ENCODE data around the gene COPS2.

The COPS2 gene

GRCh38 chr15:49137861-49138260 lies 17.5 kb downstream of the COPS2 start:
- no peak for ATAC-seq
- Mint-ChIP-seq H3K36me3 (peaks cover 47% of the 10 kb centered on the region), H3K9me3 (no peaks in the 10 kb centered on the region), H3K4me3 (no peak overlapping the region), H3K27me3 (no peaks in the 10 kb centered on the region), H3K4me1 (no peaks in the 10 kb centered on the region), H3K27ac (no peak overlapping the region)

GRCh38 chr15:49135911-49136310 lies 19.5 kb downstream of the COPS2 start:
- Mint-ChIP-seq H3K27me3 (no peaks in the 10 kb centered on the region), H3K9me3 (no peaks in the 10 kb centered on the region), H3K4me3 (no peak overlapping the region), H3K4me1 (no peaks in the 10 kb centered on the region), H3K27ac (no peak overlapping the region), H3K36me3 (peaks cover 37% of the 10 kb centered on the region)
- ATAC-seq, result no peak

GRCh38 chr15:49135342-49135857 lies 20.0 kb downstream of the COPS2 start:
- H3K9me3 Mint-ChIP-seq, result no peaks in the 10 kb centered on the region
- no peak for ATAC-seq
- H3K27ac Mint-ChIP-seq, result no peak overlapping the region
- no peak overlapping the region for H3K4me3 Mint-ChIP-seq
- H3K27me3 Mint-ChIP-seq, result no peaks in the 10 kb centered on the region
- no peaks in the 10 kb centered on the region for H3K4me1 Mint-ChIP-seq
- peaks cover 33% of the 10 kb centered on the region for H3K36me3 Mint-ChIP-seq

GRCh38 chr15:49134683-49135341 lies 20.6 kb downstream of the COPS2 start:
- H3K36me3 Mint-ChIP-seq, result peaks cover 37% of the 10 kb centered on the region
- no peak overlapping the region for H3K4me3 Mint-ChIP-seq
- H3K9me3 Mint-ChIP-seq, result no peaks in the 10 kb centered on the region
- H3K27ac Mint-ChIP-seq, result no peak overlapping the region
- no peaks in the 10 kb centered on the region for H3K27me3 Mint-ChIP-seq
- H3K4me1 Mint-ChIP-seq, result no peaks in the 10 kb centered on the region
- ATAC-seq, result no peak

GRCh38 chr15:49131403-49131802 lies 24.0 kb downstream of the COPS2 start:
- no peaks in the 10 kb centered on the region for H3K9me3 Mint-ChIP-seq
- no peaks in the 10 kb centered on the region for H3K27me3 Mint-ChIP-seq
- H3K27ac Mint-ChIP-seq, result no peak overlapping the region

GRCh38 chr15:49124371-49124770 lies 31.0 kb downstream of the COPS2 start:
- H3K9me3 Mint-ChIP-seq, result no peaks in the 10 kb centered on the region
- no peaks in the 10 kb centered on the region for H3K4me1 Mint-ChIP-seq
- H3K27ac Mint-ChIP-seq, result no peak overlapping the region
- H3K27me3 Mint-ChIP-seq, result no peaks in the 10 kb centered on the region
- no peak overlapping the region for H3K4me3 Mint-ChIP-seq
- ATAC-seq, result no peak
- peaks cover 24% of the 10 kb centered on the region for H3K36me3 Mint-ChIP-seq

More at GRCh38 chr15:49131403-49131802, 24.0 kb downstream of the COPS2 start:
- ATAC-seq, result no peak
- H3K4me1 Mint-ChIP-seq, result no peaks in the 10 kb centered on the region
- peaks cover 40% of the 10 kb centered on the region for H3K36me3 Mint-ChIP-seq
- H3K4me3 Mint-ChIP-seq, result no peak overlapping the region

GRCh38 chr15:49122541-49123062 lies 32.8 kb downstream of the COPS2 start:
- no peak for ATAC-seq
- H3K9me3 Mint-ChIP-seq, result no peaks in the 10 kb centered on the region
- no peak overlapping the region for H3K27ac Mint-ChIP-seq
- H3K4me3 Mint-ChIP-seq, result no peak overlapping the region
- no peaks in the 10 kb centered on the region for H3K27me3 Mint-ChIP-seq
- peaks cover 19% of the 10 kb centered on the region for H3K36me3 Mint-ChIP-seq
- no peaks in the 10 kb centered on the region for H3K4me1 Mint-ChIP-seq

GRCh38 chr15:49121901-49122300 lies 33.5 kb downstream of the COPS2 start:
- peaks cover 19% of the 10 kb centered on the region for H3K36me3 Mint-ChIP-seq
- H3K27me3 Mint-ChIP-seq, result no peaks in the 10 kb centered on the region
- ATAC-seq, result no peak
- no peak overlapping the region for H3K4me3 Mint-ChIP-seq
- H3K9me3 Mint-ChIP-seq, result no peaks in the 10 kb centered on the region
- H3K27ac Mint-ChIP-seq, result no peak overlapping the region
- H3K4me1 Mint-ChIP-seq, result no peaks in the 10 kb centered on the region

GRCh38 chr15:49120832-49121231 lies 34.6 kb downstream of the COPS2 start:
- no peak for ATAC-seq
- Mint-ChIP-seq H3K27ac (no peak overlapping the region), H3K27me3 (no peaks in the 10 kb centered on the region), H3K9me3 (no peaks in the 10 kb centered on the region), H3K4me3 (no peak overlapping the region), H3K36me3 (peaks cover 24% of the 10 kb centered on the region), H3K4me1 (peaks cover 3% of the 10 kb centered on the region)

GRCh38 chr15:49116108-49116857 lies 39.1 kb downstream of the COPS2 start:
- Mint-ChIP-seq H3K9me3 (peaks cover 8% of the 10 kb centered on the region), H3K36me3 (peaks cover 64% of the 10 kb centered on the region), H3K27ac (no peak overlapping the region), H3K4me3 (no peak overlapping the region), H3K27me3 (no peaks in the 10 kb centered on the region), H3K4me1 (peaks cover 6% of the 10 kb centered on the region)
- ATAC-seq, result no peak

GRCh38 chr15:49115062-49115461 lies 40.3 kb downstream of the COPS2 start:
- Mint-ChIP-seq H3K9me3 (peaks cover 8% of the 10 kb centered on the region), H3K27me3 (no peaks in the 10 kb centered on the region), H3K4me3 (no peak overlapping the region), H3K27ac (no peak overlapping the region), H3K4me1 (peaks cover 6% of the 10 kb centered on the region), H3K36me3 (peaks cover 65% of the 10 kb centered on the region)
- no peak for ATAC-seq

GRCh38 chr15:49110158-49110944 lies 45.0 kb downstream of the COPS2 start:
- no peaks in the 10 kb centered on the region for H3K4me1 Mint-ChIP-seq
- peaks cover 76% of the 10 kb centered on the region for H3K36me3 Mint-ChIP-seq
- H3K27me3 Mint-ChIP-seq, result no peaks in the 10 kb centered on the region
- no peak overlapping the region for H3K27ac Mint-ChIP-seq
- ATAC-seq, result no peak
- peaks cover 8% of the 10 kb centered on the region for H3K9me3 Mint-ChIP-seq
- H3K4me3 Mint-ChIP-seq, result no peak overlapping the region

- Mint-ChIP-seq H3K4me1 (no peaks in the 10 kb centered on the region), H3K36me3 (peaks cover 29% of the 10 kb centered on the region), H3K4me3 (no peak overlapping the region), H3K27me3 (no peaks in the 10 kb centered on the region), H3K9me3 (no peaks in the 10 kb centered on the region), H3K27ac (no peak overlapping the region)
- ATAC-seq, result no peak
These were observed 52.4 kb downstream of the COPS2 start for GRCh38 chr15:49103002-49103401.

- no peaks in the 10 kb centered on the region for H3K27me3 Mint-ChIP-seq
- no peak overlapping the region for H3K4me3 Mint-ChIP-seq
- H3K27ac Mint-ChIP-seq, result no peak overlapping the region
- no peaks in the 10 kb centered on the region for H3K4me1 Mint-ChIP-seq
- ATAC-seq, result no peak
- H3K36me3 Mint-ChIP-seq, result peaks cover 32% of the 10 kb centered on the region
- H3K9me3 Mint-ChIP-seq, result no peaks in the 10 kb centered on the region
These were observed 53.9 kb downstream of the COPS2 start for GRCh38 chr15:49101536-49101935.

- ATAC-seq, result no peak
- no peaks in the 10 kb centered on the region for H3K4me1 Mint-ChIP-seq
- H3K9me3 Mint-ChIP-seq, result no peaks in the 10 kb centered on the region
- no peaks in the 10 kb centered on the region for H3K27me3 Mint-ChIP-seq
- H3K27ac Mint-ChIP-seq, result no peak overlapping the region
- H3K36me3 Mint-ChIP-seq, result peaks cover 7% of the 10 kb centered on the region
- H3K4me3 Mint-ChIP-seq, result no peak overlapping the region
These were observed 59.2 kb downstream of the COPS2 start for GRCh38 chr15:49096090-49096750.

Measured in stimulated activated memory B cell treated with anti-CD40 and anti-IgM and Interleukin-4, amounts not matched to agents 10 μg/mL and 1 μg/mL and 100 μg/mL, for 72 hours (primary cell).